HEK293T (cell line): ENCODE measurements around the gene IER5.

Experiments
- CTCF ChIA-PET: fragments of 350-600 bp; formaldehyde crosslinking; extraction: SDS; loops from one replicate; lab custom pipeline; 2021; ENCODE audit warnings: antibody characterized with exemption, inconsistent platforms; lab: Yijun Ruan, JAX
- POLR2A ChIA-PET: fragments of 350-600 bp; formaldehyde crosslinking; extraction: SDS; loops from one replicate; lab custom pipeline; 2020; ENCODE audit warnings: antibody characterized with exemption, inconsistent platforms; lab: Yijun Ruan, JAX
- DNase-seq: peaks from one replicate; pipeline ENCODE4 v3.0.0; 2012; ENCODE audit warnings: mixed read lengths; ENCODE audit errors: extremely low spot score
- ARNT ChIP-seq: fragments of 450-650 bp; IDR thresholded peaks from 2 replicates; pipeline ENCODE4 v1.6.1; 2017; ENCODE audit warnings: mild to moderate bottlenecking
- BHLHE40 ChIP-seq: fragments of 450-650 bp; IDR thresholded peaks from 2 replicates; pipeline ENCODE4 v1.6.1; 2016; ENCODE audit warnings: mild to moderate bottlenecking, moderate library complexity, borderline replicate concordance
- CTBP1 ChIP-seq: fragments of 450-650 bp; IDR thresholded peaks from 2 replicates; pipeline ENCODE4 v1.6.1; 2016; ENCODE audit warnings: borderline replicate concordance
- ELF4 ChIP-seq: fragments of 450-650 bp; IDR thresholded peaks from 2 replicates; pipeline ENCODE4 v1.6.1; 2017; ENCODE audit warnings: antibody characterized with exemption
- FOXA1 ChIP-seq: fragments of 450-650 bp; IDR thresholded peaks from 2 replicates; pipeline ENCODE4 v1.6.1; 2016; ENCODE audit warnings: mild to moderate bottlenecking
- FOXK2 ChIP-seq: fragments of 450-650 bp; IDR thresholded peaks from 2 replicates; pipeline ENCODE4 v1.6.1; 2016; ENCODE audit warnings: mild to moderate bottlenecking
- FOXM1 ChIP-seq: fragments of 450-650 bp; IDR thresholded peaks from 2 replicates; pipeline ENCODE4 v1.6.1; 2017; ENCODE audit warnings: mild to moderate bottlenecking, borderline replicate concordance
- HDGF ChIP-seq: fragments of 450-650 bp; IDR thresholded peaks from 2 replicates; pipeline ENCODE4 v1.6.1; 2017; ENCODE audit warnings: antibody characterized with exemption, borderline replicate concordance
- L3MBTL2 ChIP-seq: fragments of 450-650 bp; conservative IDR thresholded peaks from 2 replicates; pipeline ENCODE4 v1.6.1; 2016; ENCODE audit warnings: mild to moderate bottlenecking
- LEF1 ChIP-seq: fragments of 450-650 bp; IDR thresholded peaks from 2 replicates; pipeline ENCODE4 v1.6.1; 2017; ENCODE audit warnings: mild to moderate bottlenecking, borderline replicate concordance
- NFRKB ChIP-seq: fragments of 450-650 bp; IDR thresholded peaks from 2 replicates; pipeline ENCODE4 v1.6.1; 2016; ENCODE audit warnings: mild to moderate bottlenecking, moderate library complexity
- PKNOX1 ChIP-seq: fragments of 450-650 bp; IDR thresholded peaks from 2 replicates; pipeline ENCODE4 v1.6.1; 2016
- SP1 ChIP-seq: fragments of 450-650 bp; IDR thresholded peaks from 2 replicates; pipeline ENCODE4 v1.6.1; 2017
- SUZ12 ChIP-seq: fragments of 450-650 bp; IDR thresholded peaks from 2 replicates; pipeline ENCODE4 v1.6.1; 2016; ENCODE audit warnings: mild to moderate bottlenecking
- TARDBP ChIP-seq: fragments of 450-650 bp; IDR thresholded peaks from 2 replicates; pipeline ENCODE4 v1.6.1; 2016
- ZNF384 ChIP-seq: fragments of 450-650 bp; IDR thresholded peaks from 2 replicates; pipeline ENCODE4 v1.6.1; 2016

Gene IER5

GRCh38 chr1:181141431-181141910 is 53.0 kb downstream of the IER5 start:
- no peak for TF ChIP-seq TARDBP
- TF ChIP-seq ZNF384: no peak
- TF ChIP-seq CTBP1: no peak
- TF ChIP-seq SP1: no peak
- TF ChIP-seq ELF4: no peak
- TF ChIP-seq FOXA1: no peak
- TF ChIP-seq ARNT: no peak
- TF ChIP-seq BHLHE40: no peak
- TF ChIP-seq PKNOX1: no peak
- TF ChIP-seq FOXM1: no peak
- TF ChIP-seq LEF1: no peak
- TF ChIP-seq FOXK2: no peak
- TF ChIP-seq SUZ12: no peak
- TF ChIP-seq HDGF: no peak
- no peak for TF ChIP-seq L3MBTL2
- TF ChIP-seq NFRKB: no peak
- DNase-seq: no peak
- ChIA-PET POLR2A (interaction anchor here (0.8 to 3.3 kb wide), 10 partner anchors 37 to 640 kb away, joined by 3 to 15 read pairs (median 4); partner anchors contain the start of genes ACBD6 and STX6), CTCF (interaction anchor here (0.8 to 3.4 kb wide), 17 partner anchors 8 to 626 kb away, joined by 3 to 22 read pairs (median 4); partner anchors contain the start of gene MR1)
